K562 (cell line): ENCODE data around the gene LAMA2. TPM values are rescaled to one million over a fixed set of nuclear protein-coding genes. Genes with fewer than 3 reads are reported as not detected.

Source experiments
- ATAC-seq: fragments of 200-7000 bp; cut with Tn5 transposase; 3 replicates; pipeline ENCODE4 v1.9.1; 2020; ENCODE audit warnings: moderate library complexity
- BruUV-seq: library from RNA; stranded (reverse); fragments of 400-500 nt; replicated peaks from 2 replicates; lab custom pipeline; 2021; lab: Mats Ljungman, UMichigan
- CTCF ChIA-PET: fragments of 300-600 bp; formaldehyde crosslinking; extraction: SDS; loops from one replicate; lab custom pipeline; 2021; ENCODE audit warnings: low intra/inter-chr PET ratio; lab: Yijun Ruan, JAX
- POLR2A ChIA-PET: fragments of 300-600, 350-650 bp; sonication (Branson Sonifier 250); formaldehyde crosslinking; extraction: SDS; loops from one replicate; lab custom pipeline; 2021; ENCODE audit warnings: antibody characterized with exemption, inconsistent platforms; lab: Yijun Ruan, JAX
- DNase-seq, 4 experiments: peaks; one replicate each; pipeline versions ENCODE4 v3.0.0 to v3.0.0-alpha.2; 2011 to 2018; ENCODE audit warnings: low spot score in 3 of 4, mixed read lengths in 3 of 4; ENCODE audit errors: extremely low read depth in 1 of 4
- FAIRE-seq: peaks from 2 replicates; lab custom pipeline; 2011; peaks lifted over from hg19 to GRCh38; lab: Jason Lieb, UNC
- H2AFZ ChIP-seq: 2 replicates; pipeline ENCODE4 v1.6.0; 2011; ENCODE audit warnings: low read depth, low read length, control low read depth, inconsistent platforms
- H3K27ac ChIP-seq: fragments of 200-600 bp; 3 replicates; pipeline ENCODE4 v1.8.0; 2011; ENCODE audit warnings: low read depth, mild to moderate bottlenecking, control low read depth, inconsistent platforms, low read length, moderate library complexity, mixed read lengths; ENCODE audit errors: extremely low read depth
- H3K27me3 ChIP-seq, 2 experiments: fragments of 300-600 bp in 1 of 2; 2 replicates in 1 of 2; 3 replicates in 1 of 2; pipeline versions ENCODE4 v1.6.0 to v1.8.0; 2011; ENCODE audit warnings: inconsistent platforms in 2 of 2, low read length in 2 of 2, mild to moderate bottlenecking in 1 of 2, mixed read lengths in 1 of 2, moderate library complexity in 1 of 2; ENCODE audit not compliant: control insufficient read depth in 2 of 2, insufficient read depth in 2 of 2
- H3K36me3 ChIP-seq: fragments of 300-600 bp; 3 replicates; pipeline ENCODE4 v1.8.0; 2011; ENCODE audit warnings: mild to moderate bottlenecking, low read length, inconsistent platforms; ENCODE audit not compliant: control insufficient read depth, insufficient read depth
- H3K4me1 ChIP-seq, 2 experiments: fragments of 200-600 bp in 1 of 2; replicated peaks in 1 of 2; 2 replicates in 1 of 2; 3 replicates in 1 of 2; pipeline versions ENCODE4 v1.5.1 to v1.8.0; 2011; ENCODE audit warnings: inconsistent platforms in 2 of 2, low read length in 2 of 2, mild to moderate bottlenecking in 1 of 2, mixed read lengths in 1 of 2, moderate library complexity in 1 of 2; ENCODE audit not compliant: control insufficient read depth in 2 of 2, insufficient read depth in 2 of 2
- H3K4me2 ChIP-seq: 2 replicates; pipeline ENCODE4 v1.6.1; 2011; ENCODE audit warnings: low read length, control low read depth, inconsistent platforms, mixed read lengths; ENCODE audit not compliant: insufficient read depth
- H3K4me3 ChIP-seq: fragments of 200-600 bp; sonication (generic), shearing (Covaris generic); 2 replicates; pipeline ENCODE4 v1.5.1; 2016; ENCODE audit warnings: control low read depth, inconsistent platforms
- H3K79me2 ChIP-seq: fragments of 200-600 bp; 3 replicates; pipeline ENCODE4 v1.8.0; 2011; ENCODE audit warnings: low read length, inconsistent platforms; ENCODE audit not compliant: control insufficient read depth, insufficient read depth
- H3K9ac ChIP-seq, 2 experiments: 2 replicates each; pipeline versions ENCODE4 v1.6.0 to v1.6.1; 2011; ENCODE audit warnings: low read depth in 2 of 2, low read length in 2 of 2, control low read depth in 1 of 2, inconsistent platforms in 1 of 2, mild to moderate bottlenecking in 1 of 2, mixed read lengths in 1 of 2; ENCODE audit not compliant: insufficient read depth in 1 of 2
- H3K9me1 ChIP-seq: one replicate; pipeline ENCODE4 v1.6.0; 2011; ENCODE audit warnings: inconsistent platforms, mild to moderate bottlenecking, low read length, moderate library complexity; ENCODE audit not compliant: control insufficient read depth, insufficient read depth
- H3K9me3 ChIP-seq: replicated peaks from 2 replicates; pipeline ENCODE4 v1.5.1; 2011; ENCODE audit warnings: low read depth, low read length, inconsistent platforms; ENCODE audit not compliant: control insufficient read depth, insufficient read depth
- H4K20me1 ChIP-seq: replicated peaks from 2 replicates; pipeline ENCODE4 v1.6.1; 2011; ENCODE audit warnings: low read length, inconsistent platforms, mixed read lengths; ENCODE audit not compliant: control insufficient read depth, insufficient read depth
- ARID1B ChIP-seq: fragments of 450-650 bp; IDR thresholded peaks from 2 replicates; pipeline ENCODE4 v1.6.1; 2016; ENCODE audit warnings: antibody characterized with exemption, mild to moderate bottlenecking, inconsistent platforms
- BCOR ChIP-seq: fragments of 450-650 bp; IDR thresholded peaks from 2 replicates; pipeline ENCODE4 v1.6.1; 2016
- GTF2E2 ChIP-seq: fragments of 200-800 bp; sonication (Bioruptor generic); IDR thresholded peaks from 2 replicates; pipeline ENCODE4 v1.6.1; 2016; ENCODE audit warnings: missing genetic modification characterization, missing compliant biosample characterization
- MTF1 ChIP-seq: fragments of 250-450 bp; sonication (Bioruptor Pico); IDR thresholded peaks from 2 replicates; pipeline ENCODE4 v1.9.0; 2021; ENCODE audit warnings: moderate library complexity, mild to moderate bottlenecking, inconsistent platforms, borderline replicate concordance
- ZNF140 ChIP-seq: fragments of 250-450 bp; sonication (Bioruptor Pico); IDR thresholded peaks from 2 replicates; pipeline ENCODE4 v1.8.0; 2021; ENCODE audit warnings: moderate library complexity, mild to moderate bottlenecking, inconsistent platforms
- ZNF143 ChIP-seq: sonication (generic); formaldehyde crosslinking; IDR thresholded peaks from 2 replicates; pipeline ENCODE4 v1.9.0; 2022; ENCODE audit warnings: mild to moderate bottlenecking, missing genetic modification reagents
- ZNF398 ChIP-seq: fragments of 250-450 bp; sonication (Bioruptor Pico); IDR thresholded peaks from 2 replicates; pipeline ENCODE4 v1.8.0; 2021; ENCODE audit warnings: moderate library complexity, mild to moderate bottlenecking, inconsistent platforms
- ZNF696 ChIP-seq: fragments of 250-450 bp; sonication (Bioruptor Pico); conservative IDR thresholded peaks from 2 replicates; pipeline ENCODE4 v1.4.0; 2020; ENCODE audit warnings: mild to moderate bottlenecking, moderate library complexity
- WGBS: fragments of 100-300 bp; shearing (Covaris generic); methylation state at CpG from one replicate; pipeline ENCODE4 v1.1.6; 2016; ENCODE audit warnings: low coverage, mixed read lengths; ENCODE audit not compliant: insufficient coverage; ENCODE audit errors: missing lambda C conversion rate; 5-methylcytosine and 5-hydroxymethylcytosine counted together
- in situ Hi-C: fragments of 300-500 bp; cut with MboI; formaldehyde crosslinking; loops from 4 replicates; pipeline ENCODE4 v1.15.0; 2018; ENCODE audit warnings: inconsistent platforms, mixed read lengths
- intact Hi-C: fragments of 100-400 bp; cut with micrococcal nuclease; formaldehyde crosslinking; loops from 2 replicates; pipeline ENCODE4 v1.14.2; 2022
- polyA plus RNA-seq, 8 experiments: library from polyadenylated mRNA; depleted of rRNA in 4 of 8; stranded (reverse) in 5 of 8; unstranded in 3 of 8; fragments of >200 nt; fragmentation: Nextera tagmentation in 2 of 8; fragmentation: Illumina TruSeq in 1 of 8; extraction: Ambion mirVana in 2 of 8; extraction: Trizol in 1 of 8; gene quantifications; 2 replicates each; pipeline versions ENCODE4 v1.2.1 to v1.2.3, GENCODE V29; 2011 to 2014; ENCODE audit warnings: inconsistent platforms in 1 of 8, missing spikeins in 1 of 8
- total RNA-seq, 7 experiments: library from RNA; depleted of rRNA in 6 of 7; stranded (reverse); fragments of >200 nt in 6 of 7; fragmentation: Illumina TruSeq in 2 of 7; extraction: Trizol in 2 of 7; gene quantifications; 2 replicates each; pipeline versions ENCODE4 v1.2.1 to v1.2.3, GENCODE V29; 2011 to 2021; ENCODE audit warnings: low replicate concordance in 1 of 7
- TF ChIP-seq, protein P1 (sequence below): fragments of 450-650 bp; IDR thresholded peaks from 2 replicates; pipeline ENCODE4 v1.6.1; 2017; ENCODE audit warnings: antibody characterized with exemption, mild to moderate bottlenecking

LAMA2 gene
- total and polyA plus RNA-seq, 9 of the 15 experiments (the other 6 are each of a cell fraction or from before 2014, with no cell fraction given) = 0.04 to 1.5 (median 0.36) TPM

DNA sequence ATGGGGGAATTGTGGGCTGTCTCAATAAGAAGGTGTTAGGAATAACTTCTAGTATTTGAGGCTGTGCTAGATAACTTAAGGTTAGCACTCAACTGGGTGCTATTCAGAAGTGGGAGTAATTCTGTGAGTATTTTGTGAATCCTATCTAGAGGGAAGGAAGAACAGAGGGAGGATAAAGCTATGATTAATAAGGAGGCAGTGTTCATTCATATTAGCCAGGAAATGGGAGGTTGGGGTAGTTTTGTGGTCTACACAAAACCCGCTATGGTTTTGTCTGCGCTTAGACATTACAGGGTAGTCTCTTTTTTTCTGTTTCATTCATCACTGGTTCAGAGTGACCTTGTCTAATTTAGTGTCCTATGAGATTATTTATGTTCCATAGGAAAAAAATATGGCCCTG, 486.0 kb downstream of the LAMA2 start:
- Histone ChIP-seq H3K4me3 (no peak overlapping the region), H3K4me1 (no peaks in the 10 kb centered on the region), H3K36me3 (no peaks in the 10 kb centered on the region), H3K27me3 (no peaks in the 10 kb centered on the region), H3K9me1 (no peaks in the 10 kb centered on the region), H3K9ac (no peak overlapping the region), H3K79me2 (no peaks in the 10 kb centered on the region), H4K20me1 (no peaks in the 10 kb centered on the region), H3K27ac (no peak overlapping the region), H3K9me3 (no peaks in the 10 kb centered on the region), H2AFZ (no peak overlapping the region), H3K4me2 (no peak overlapping the region)
- BruUV-seq = no TSS peak
- 30% methylated on average over 2 of the region's 2 CpGs for WGBS
- POLR2A ChIA-PET = interaction anchor here (0.7 kb wide), 1 partner anchor 9 kb away, joined by 3 read pairs; no protein-coding TSS in a partner anchor
- CTCF ChIA-PET = interaction anchor here (0.6 kb wide), 1 partner anchor 95 kb away, joined by 3 read pairs; no protein-coding TSS in a partner anchor
- TF ChIP-seq ZNF696 (CRISPR knock-in tag) = no peak
- TF ChIP-seq ZNF398 (CRISPR knock-in tag) = no peak
- TF ChIP-seq ZNF143 (CRISPR knock-in tag) = no peak
- TF ChIP-seq BCOR = no peak
- no peak for TF ChIP-seq GTF2E2 (tag)
- TF ChIP-seq MTF1 (CRISPR knock-in tag) = no peak
- no peak for TF ChIP-seq ARID1B
- no peak for TF ChIP-seq ZNF140 (CRISPR knock-in tag)
- TF ChIP-seq, protein P1, sequence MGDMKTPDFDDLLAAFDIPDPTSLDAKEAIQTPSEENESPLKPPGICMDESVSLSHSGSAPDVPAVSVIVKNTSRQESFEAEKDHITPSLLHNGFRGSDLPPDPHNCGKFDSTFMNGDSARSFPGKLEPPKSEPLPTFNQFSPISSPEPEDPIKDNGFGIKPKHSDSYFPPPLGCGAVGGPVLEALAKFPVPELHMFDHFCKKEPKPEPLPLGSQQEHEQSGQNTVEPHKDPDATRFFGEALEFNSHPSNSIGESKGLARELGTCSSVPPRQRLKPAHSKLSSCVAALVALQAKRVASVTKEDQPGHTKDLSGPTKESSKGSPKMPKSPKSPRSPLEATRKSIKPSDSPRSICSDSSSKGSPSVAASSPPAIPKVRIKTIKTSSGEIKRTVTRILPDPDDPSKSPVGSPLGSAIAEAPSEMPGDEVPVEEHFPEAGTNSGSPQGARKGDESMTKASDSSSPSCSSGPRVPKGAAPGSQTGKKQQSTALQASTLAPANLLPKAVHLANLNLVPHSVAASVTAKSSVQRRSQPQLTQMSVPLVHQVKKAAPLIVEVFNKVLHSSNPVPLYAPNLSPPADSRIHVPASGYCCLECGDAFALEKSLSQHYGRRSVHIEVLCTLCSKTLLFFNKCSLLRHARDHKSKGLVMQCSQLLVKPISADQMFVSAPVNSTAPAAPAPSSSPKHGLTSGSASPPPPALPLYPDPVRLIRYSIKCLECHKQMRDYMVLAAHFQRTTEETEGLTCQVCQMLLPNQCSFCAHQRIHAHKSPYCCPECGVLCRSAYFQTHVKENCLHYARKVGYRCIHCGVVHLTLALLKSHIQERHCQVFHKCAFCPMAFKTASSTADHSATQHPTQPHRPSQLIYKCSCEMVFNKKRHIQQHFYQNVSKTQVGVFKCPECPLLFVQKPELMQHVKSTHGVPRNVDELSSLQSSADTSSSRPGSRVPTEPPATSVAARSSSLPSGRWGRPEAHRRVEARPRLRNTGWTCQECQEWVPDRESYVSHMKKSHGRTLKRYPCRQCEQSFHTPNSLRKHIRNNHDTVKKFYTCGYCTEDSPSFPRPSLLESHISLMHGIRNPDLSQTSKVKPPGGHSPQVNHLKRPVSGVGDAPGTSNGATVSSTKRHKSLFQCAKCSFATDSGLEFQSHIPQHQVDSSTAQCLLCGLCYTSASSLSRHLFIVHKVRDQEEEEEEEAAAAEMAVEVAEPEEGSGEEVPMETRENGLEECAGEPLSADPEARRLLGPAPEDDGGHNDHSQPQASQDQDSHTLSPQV = no peak
- FAIRE-seq = no peak
- ATAC-seq = no peak
- DNase-seq = no peak
- intact Hi-C loops = no loop called here
- in situ Hi-C loops = no loop called here
